HFFc6 (cell line): ENCODE results near the gene EDNRB. TPM values are rescaled to one million over a fixed set of nuclear protein-coding genes. Genes with fewer than 3 reads are reported as not detected.

Experiments used
- DNase-seq: peaks from one replicate; pipeline ENCODE4 v3.0.0-alpha.2; 2018
- H3K27ac Mint-ChIP-seq: 2 replicates; pipeline ENCODE4 v1.8.0; 2020; ENCODE audit warnings: mild to moderate bottlenecking, mixed read lengths
- H3K27me3 Mint-ChIP-seq: 2 replicates; pipeline ENCODE4 v1.8.0; 2021; ENCODE audit warnings: mild to moderate bottlenecking, moderate library complexity, mixed read lengths; ENCODE audit not compliant: insufficient read depth
- H3K36me3 Mint-ChIP-seq: 2 replicates; pipeline ENCODE4 v1.8.0; 2021; ENCODE audit warnings: low read depth, mixed read lengths
- H3K4me1 Mint-ChIP-seq: 2 replicates; pipeline ENCODE4 v1.8.0; 2020; ENCODE audit warnings: low read depth, mixed read lengths
- H3K4me3 Mint-ChIP-seq: 2 replicates; pipeline ENCODE4 v1.8.0; 2020; ENCODE audit warnings: mild to moderate bottlenecking, moderate library complexity, mixed read lengths
- H3K9me3 Mint-ChIP-seq: 2 replicates; pipeline ENCODE4 v1.8.0; 2020; ENCODE audit warnings: mild to moderate bottlenecking, mixed read lengths
- CTCF ChIP-seq: fragments of 200-600 bp; sonication (generic); IDR thresholded peaks from 2 replicates; pipeline ENCODE4 v1.5.0; 2021; ENCODE audit warnings: antibody characterized with exemption, mild to moderate bottlenecking
- total RNA-seq, 6 experiments: library from RNA; stranded (reverse); fragmentation: NEBNext Ultra II Directional; extraction: Animal tissue kit (Norgen Biotek cat#: 25700); gene quantifications; 2 replicates in 1 of 6; 3 replicates in 5 of 6; pipeline ENCODE4 v1.2.3, GENCODE V29; 2021

EDNRB gene
- total RNA-seq, 6 experiments from 2014 or later = not detected

- H3K27ac Mint-ChIP-seq = no peak overlapping the region
These were observed 11.8 kb upstream of the EDNRB start for GRCh38 chr13:77930430-77930829.

GRCh38 chr13:77928909-77929308, 10.3 kb upstream of the EDNRB start:
- H3K9me3 Mint-ChIP-seq = peaks cover 5% of the 10 kb centered on the region
- no peak overlapping the region for H3K27ac Mint-ChIP-seq
- peaks cover 6% of the 10 kb centered on the region; the same call in 1 of the 2 replicates for H3K27me3 Mint-ChIP-seq
- no peak for DNase-seq
- no peaks in the 10 kb centered on the region for H3K36me3 Mint-ChIP-seq
- no peak for TF ChIP-seq CTCF
- H3K4me1 Mint-ChIP-seq = no peaks in the 10 kb centered on the region
- no peak overlapping the region for H3K4me3 Mint-ChIP-seq

More at GRCh38 chr13:77930430-77930829, 11.8 kb upstream of the EDNRB start:
- no peaks in the 10 kb centered on the region for H3K36me3 Mint-ChIP-seq
- no peak for DNase-seq
- no peak for TF ChIP-seq CTCF
- H3K9me3 Mint-ChIP-seq = no peaks in the 10 kb centered on the region; the same call in 1 of the 2 replicates
- H3K27me3 Mint-ChIP-seq = peaks cover 6% of the 10 kb centered on the region; the same call in 1 of the 2 replicates
- H3K4me1 Mint-ChIP-seq = no peaks in the 10 kb centered on the region
- H3K4me3 Mint-ChIP-seq = no peak overlapping the region

GRCh38 chr13:77925616-77926015, 7.0 kb upstream of the EDNRB start:
- TF ChIP-seq CTCF = no peak
- Mint-ChIP-seq H3K27me3 (peaks cover 3% of the 10 kb centered on the region; the same call in 1 of the 2 replicates), H3K4me1 (no peaks in the 10 kb centered on the region), H3K4me3 (no peak overlapping the region), H3K9me3 (peaks cover 5% of the 10 kb centered on the region), H3K27ac (no peak overlapping the region), H3K36me3 (no peaks in the 10 kb centered on the region)
- DNase-seq = no peak

GRCh38 chr13:77919921-77920294, 1.3 kb upstream of the EDNRB start:
- H3K4me1 Mint-ChIP-seq = no peaks in the 10 kb centered on the region
- H3K4me3 Mint-ChIP-seq = no peak overlapping the region
- H3K9me3 Mint-ChIP-seq = peaks cover 9% of the 10 kb centered on the region
- no peak overlapping the region for H3K27ac Mint-ChIP-seq
- no peaks in the 10 kb centered on the region for H3K36me3 Mint-ChIP-seq
- H3K27me3 Mint-ChIP-seq = peaks cover 4% of the 10 kb centered on the region
- TF ChIP-seq CTCF = no peak
- DNase-seq = no peak

GRCh38 chr13:77919246-77919920, 752 bp upstream of the EDNRB start:
- no peak for DNase-seq
- Mint-ChIP-seq H3K9me3 (peaks cover 6% of the 10 kb centered on the region; the same call in 1 of the 2 replicates), H3K27ac (no peak overlapping the region), H3K36me3 (no peaks in the 10 kb centered on the region), H3K27me3 (peaks cover 4% of the 10 kb centered on the region), H3K4me1 (no peaks in the 10 kb centered on the region), H3K4me3 (no peak overlapping the region)
- TF ChIP-seq CTCF = no peak
